ENCODE results near the gene SKI.

- TF ChIP-seq KDM1A (IDR thresholded peaks at IDR 0.05; ENCODE audit: borderline replicate concordance, low read length): no peak
- TF ChIP-seq CTCF (IDR thresholded peaks at IDR 0.05; ENCODE audit: control extremely low read depth in 1 of 3, insufficient read depth in 1 of 3, low read depth in 1 of 3, low read length in 3 of 3): no peak
- no peak for TF ChIP-seq SRF (IDR thresholded peaks at IDR 0.05; ENCODE audit: low read depth, low read length)
- TF ChIP-seq HDAC2 (IDR thresholded peaks at IDR 0.05; ENCODE audit: borderline replicate concordance in 1 of 2, low read depth in 2 of 2, low read length in 2 of 2): no peak
- TF ChIP-seq CHD1 (IDR thresholded peaks at IDR 0.05; ENCODE audit: low read depth, low read length): no peak
Measured at GRCh38 chr1:2312515-2313301, 84.6 kb downstream of the SKI start.

Data from H1 (cell line).